NCI-H1436 treated with DMSO at 0.1 percent for 48 hours (cell line): ENCODE results near the gene ARFGAP1.
A peak's percentile ranks its signal among the peaks of the same experiment; 100 is the strongest.

ENCODE experiments used
- DNase-seq: peaks from one replicate; lab custom pipeline; 2025; lab: John Stamatoyannopoulos, UW

ARFGAP1 gene

GRCh38 chr20:63309261-63310071 is 36.9 kb downstream of the ARFGAP1 start:
- DNase-seq, result no peak

DNA sequence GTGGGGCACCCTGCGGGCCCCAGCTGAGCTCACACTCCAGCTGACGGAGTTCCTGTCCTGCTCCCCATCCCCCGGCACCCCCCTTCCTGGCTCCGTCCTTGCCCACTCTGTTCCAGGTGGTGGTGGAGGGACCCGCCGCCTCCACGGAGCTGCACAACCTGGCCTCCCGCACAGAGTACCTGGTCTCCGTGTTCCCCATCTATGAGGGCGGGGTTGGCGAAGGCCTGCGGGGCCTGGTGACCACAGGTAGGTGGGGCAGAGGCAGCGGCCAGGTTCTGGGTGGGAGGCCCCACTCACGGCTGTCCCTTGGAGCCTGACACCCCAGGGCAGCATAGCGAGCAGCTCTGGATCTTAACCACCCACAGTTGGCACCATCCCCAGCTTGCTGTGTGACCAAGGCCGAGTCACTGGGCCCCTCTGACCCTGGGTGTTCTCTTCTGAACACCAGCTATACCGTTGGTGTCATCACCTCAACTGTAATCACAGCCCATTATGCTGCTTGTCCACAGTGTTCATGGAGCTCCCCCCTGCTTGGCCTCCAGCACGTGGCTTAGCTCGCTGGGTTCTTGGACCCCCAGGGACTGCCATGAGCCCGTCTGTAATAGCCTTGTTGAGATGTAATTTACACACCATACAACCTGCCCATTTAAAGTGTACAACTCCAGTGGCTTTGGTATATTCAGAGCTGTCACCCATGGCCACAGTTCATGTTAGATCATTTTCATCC is 37.8 kb downstream of the ARFGAP1 start:
- no peak for DNase-seq

GRCh38 chr20:63311186-63311832 is 38.7 kb downstream of the ARFGAP1 start:
- no peak for DNase-seq

GRCh38 chr20:63311833-63312243 is 39.2 kb downstream of the ARFGAP1 start:
- DNase-seq, result no peak

- DNase-seq, result no peak
Measured at GRCh38 chr20:63312273-63312672, 39.7 kb downstream of the ARFGAP1 start.

DNA sequence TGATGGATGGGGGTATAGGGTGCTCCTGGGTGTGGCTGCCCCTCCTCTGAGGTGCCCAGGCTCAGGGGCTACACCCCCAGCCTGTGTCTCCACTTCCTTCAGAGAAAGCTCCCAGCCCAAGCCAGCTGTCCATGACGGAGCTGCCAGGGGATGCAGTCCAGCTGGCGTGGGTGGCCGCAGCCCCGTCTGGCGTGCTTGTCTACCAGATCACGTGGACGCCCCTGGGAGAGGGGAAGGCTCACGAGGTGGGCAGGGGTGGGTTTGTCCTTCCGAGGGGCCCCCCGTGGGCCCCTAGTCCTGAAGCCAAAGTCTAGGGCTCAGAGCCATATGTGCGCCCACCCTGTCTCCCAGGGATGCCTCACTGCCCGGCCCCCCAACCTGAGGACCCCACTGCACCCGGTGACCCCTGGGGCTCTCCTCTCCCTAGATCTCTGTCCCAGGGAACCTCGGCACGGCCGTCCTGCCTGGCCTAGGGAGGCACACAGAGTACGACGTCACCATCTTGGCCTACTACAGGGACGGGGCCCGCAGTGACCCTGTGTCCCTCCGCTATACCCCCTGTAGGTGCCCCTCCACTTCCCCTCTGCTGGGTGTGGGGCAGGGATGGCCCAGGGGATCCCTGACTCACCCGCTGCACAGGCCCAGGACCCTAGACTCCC is 40.2 kb downstream of the ARFGAP1 start:
- DNase-seq, result no peak

DNA sequence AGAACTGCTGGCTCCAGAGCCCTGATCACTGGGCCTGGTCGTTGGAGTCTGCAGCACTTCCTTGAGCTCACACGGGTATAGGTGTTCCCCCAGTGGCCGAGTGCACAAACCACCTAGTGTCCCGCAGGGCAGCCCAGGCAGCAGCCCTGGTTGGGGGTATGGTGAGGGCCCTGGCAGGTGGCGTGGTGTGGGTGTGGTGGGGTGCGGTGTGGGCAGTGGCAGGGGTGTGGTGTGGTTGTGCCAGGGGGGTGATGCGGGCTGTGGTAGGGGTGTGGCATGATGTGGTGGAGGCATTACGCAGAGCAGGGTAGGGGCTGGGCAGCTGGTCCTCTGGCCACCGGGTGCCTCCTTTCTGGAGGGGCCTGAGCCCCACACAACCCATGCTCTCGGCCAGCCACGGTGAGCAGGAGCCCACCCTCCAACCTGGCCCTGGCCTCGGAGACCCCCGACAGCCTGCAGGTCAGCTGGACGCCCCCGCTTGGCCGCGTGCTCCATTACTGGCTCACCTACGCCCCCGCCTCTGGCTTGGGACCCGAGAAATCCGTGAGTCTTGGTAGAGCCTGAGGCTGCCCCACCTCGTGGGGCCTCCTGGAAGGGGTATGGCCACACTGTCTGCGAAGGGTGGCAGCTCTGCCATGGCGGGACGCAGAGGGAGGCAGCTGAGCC is 40.9 kb downstream of the ARFGAP1 start:
- no peak for DNase-seq

- DNase-seq, result no peak
Measured at GRCh38 chr20:63314015-63314471, 41.4 kb downstream of the ARFGAP1 start.

- DNase-seq, result no peak
Measured at GRCh38 chr20:63314566-63315239, 42.1 kb downstream of the ARFGAP1 start.

- no peak for DNase-seq
Measured at GRCh38 chr20:63315240-63315689, 42.7 kb downstream of the ARFGAP1 start.

DNA sequence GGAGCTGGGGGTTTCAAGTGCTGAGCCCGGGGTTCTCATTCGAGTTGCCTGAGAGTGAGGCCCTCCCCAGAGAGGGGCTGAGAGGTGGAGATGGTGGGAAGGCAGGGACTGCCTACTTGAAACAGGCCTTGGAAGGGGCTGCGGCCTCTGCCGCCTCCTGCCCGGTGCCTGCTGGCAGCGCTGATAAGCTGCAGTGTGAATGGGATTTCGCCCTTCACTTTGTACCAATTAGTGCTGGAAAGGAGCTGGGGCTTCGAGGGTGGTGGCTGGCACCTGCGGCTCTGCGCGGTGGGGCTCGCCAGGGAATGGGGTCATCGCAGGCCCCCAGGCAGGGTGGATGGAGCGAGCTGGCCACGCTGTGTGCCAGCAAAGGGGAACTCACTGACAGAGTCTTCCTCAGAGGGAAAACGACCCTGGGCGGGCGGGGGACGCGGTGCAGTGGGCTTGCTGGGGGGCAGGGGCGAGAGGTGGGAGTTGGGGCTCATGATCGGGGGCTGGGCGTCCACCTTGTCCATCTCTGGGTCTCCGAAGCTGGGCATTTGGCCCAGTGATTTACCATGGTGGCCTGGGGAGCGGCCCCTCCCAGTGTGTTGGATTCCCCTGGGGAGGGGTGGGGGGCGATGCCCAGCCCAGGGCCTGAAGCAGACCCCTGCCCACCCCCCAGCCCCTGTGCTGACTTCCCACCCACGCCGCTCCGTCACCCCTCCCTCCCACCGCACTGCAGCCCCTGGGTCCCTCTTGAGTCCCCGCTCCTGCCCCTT is 43.3 kb downstream of the ARFGAP1 start:
- no peak for DNase-seq

DNA sequence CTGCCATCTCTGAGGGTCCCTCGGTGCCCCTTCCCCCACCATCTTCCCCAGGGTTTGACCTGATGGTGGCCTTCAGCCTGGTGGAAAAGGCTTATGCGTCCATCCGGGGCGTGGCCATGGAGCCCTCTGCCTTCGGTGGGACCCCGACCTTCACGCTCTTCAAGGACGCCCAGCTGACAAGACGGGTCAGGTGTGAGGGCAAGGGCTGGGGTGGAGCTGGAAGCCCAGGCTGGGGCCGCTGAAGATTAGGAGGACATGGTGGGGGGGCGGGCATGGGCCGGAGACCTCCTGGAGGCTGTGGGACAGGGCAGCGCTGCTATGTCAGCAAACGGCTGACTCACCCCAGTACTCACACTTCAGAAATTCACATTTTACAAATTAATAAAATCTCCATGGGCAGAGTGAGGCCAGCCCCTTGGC is 43.9 kb downstream of the ARFGAP1 start:
- no peak for DNase-seq

GRCh38 chr20:63317061-63317460 is 44.4 kb downstream of the ARFGAP1 start:
- DNase-seq, result no peak

- peak; percentile 13 for DNase-seq
Measured at GRCh38 chr20:63317601-63318291, 45.1 kb downstream of the ARFGAP1 start.

- no peak for DNase-seq
Measured at GRCh38 chr20:63318391-63319163, 46.0 kb downstream of the ARFGAP1 start.

- DNase-seq, result no peak
Measured at GRCh38 chr20:63319164-63320040, 46.8 kb downstream of the ARFGAP1 start.

- no peak for DNase-seq
Measured at GRCh38 chr20:63320041-63320511, 47.5 kb downstream of the ARFGAP1 start.
